ENCODE results near the gene ACVR1B. TPM values are rescaled to one million over a fixed set of nuclear protein-coding genes. Genes with fewer than 3 reads are reported as not detected.

The ACVR1B gene
- total RNA-seq, 4 donors from 2014 or later = 14.8 to 16.3 (median 15.4) TPM

- TF ChIP-seq, protein P1, sequence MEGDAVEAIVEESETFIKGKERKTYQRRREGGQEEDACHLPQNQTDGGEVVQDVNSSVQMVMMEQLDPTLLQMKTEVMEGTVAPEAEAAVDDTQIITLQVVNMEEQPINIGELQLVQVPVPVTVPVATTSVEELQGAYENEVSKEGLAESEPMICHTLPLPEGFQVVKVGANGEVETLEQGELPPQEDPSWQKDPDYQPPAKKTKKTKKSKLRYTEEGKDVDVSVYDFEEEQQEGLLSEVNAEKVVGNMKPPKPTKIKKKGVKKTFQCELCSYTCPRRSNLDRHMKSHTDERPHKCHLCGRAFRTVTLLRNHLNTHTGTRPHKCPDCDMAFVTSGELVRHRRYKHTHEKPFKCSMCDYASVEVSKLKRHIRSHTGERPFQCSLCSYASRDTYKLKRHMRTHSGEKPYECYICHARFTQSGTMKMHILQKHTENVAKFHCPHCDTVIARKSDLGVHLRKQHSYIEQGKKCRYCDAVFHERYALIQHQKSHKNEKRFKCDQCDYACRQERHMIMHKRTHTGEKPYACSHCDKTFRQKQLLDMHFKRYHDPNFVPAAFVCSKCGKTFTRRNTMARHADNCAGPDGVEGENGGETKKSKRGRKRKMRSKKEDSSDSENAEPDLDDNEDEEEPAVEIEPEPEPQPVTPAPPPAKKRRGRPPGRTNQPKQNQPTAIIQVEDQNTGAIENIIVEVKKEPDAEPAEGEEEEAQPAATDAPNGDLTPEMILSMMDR (IDR thresholded peaks at IDR 0.05; ENCODE audit: low read depth) = no peak
These were observed 38.1 kb upstream of the ACVR1B start for GRCh38 chr12:51913071-51914033.

GRCh38 chr12:51914034-51914923 is 37.2 kb upstream of the ACVR1B start:
- TF ChIP-seq, protein P1 (IDR thresholded peaks at IDR 0.05; ENCODE audit: low read depth) = no peak

GRCh38 chr12:51915003-51915625 is 36.4 kb upstream of the ACVR1B start:
- TF ChIP-seq, protein P1 (IDR thresholded peaks at IDR 0.05; ENCODE audit: low read depth) = no peak

- TF ChIP-seq, protein P1 (IDR thresholded peaks at IDR 0.05; ENCODE audit: low read depth) = no peak
These were observed 35.5 kb upstream of the ACVR1B start for GRCh38 chr12:51915951-51916350.

DNA sequence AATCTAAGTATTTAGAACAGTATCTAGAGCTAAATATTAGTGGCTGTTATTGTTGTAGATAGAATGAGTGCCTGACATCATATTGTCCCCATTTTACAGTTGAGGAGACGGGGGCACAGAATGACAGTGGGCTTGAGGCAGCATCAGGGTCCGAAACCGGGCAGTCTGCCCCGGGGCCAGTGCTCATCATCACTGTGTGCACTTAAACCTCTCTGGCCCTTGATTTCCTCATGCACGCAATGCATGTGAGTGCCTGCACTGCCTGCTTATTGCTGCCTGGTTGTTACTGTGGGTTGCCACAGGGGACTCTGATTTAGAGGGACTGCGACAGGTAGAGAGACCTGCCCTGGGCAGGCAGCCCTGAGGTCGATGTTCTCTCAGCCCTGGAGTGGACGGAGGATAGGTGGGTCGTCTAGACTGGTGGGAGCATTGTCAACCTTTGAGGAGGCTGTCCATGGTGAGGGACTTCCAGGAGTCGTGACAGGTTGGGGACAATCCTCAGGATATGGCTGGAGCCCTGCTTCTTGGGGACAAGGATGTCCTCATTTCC is 34.4 kb upstream of the ACVR1B start:
- TF ChIP-seq, protein P1 (IDR thresholded peaks at IDR 0.05; ENCODE audit: low read depth) = no peak

DNA sequence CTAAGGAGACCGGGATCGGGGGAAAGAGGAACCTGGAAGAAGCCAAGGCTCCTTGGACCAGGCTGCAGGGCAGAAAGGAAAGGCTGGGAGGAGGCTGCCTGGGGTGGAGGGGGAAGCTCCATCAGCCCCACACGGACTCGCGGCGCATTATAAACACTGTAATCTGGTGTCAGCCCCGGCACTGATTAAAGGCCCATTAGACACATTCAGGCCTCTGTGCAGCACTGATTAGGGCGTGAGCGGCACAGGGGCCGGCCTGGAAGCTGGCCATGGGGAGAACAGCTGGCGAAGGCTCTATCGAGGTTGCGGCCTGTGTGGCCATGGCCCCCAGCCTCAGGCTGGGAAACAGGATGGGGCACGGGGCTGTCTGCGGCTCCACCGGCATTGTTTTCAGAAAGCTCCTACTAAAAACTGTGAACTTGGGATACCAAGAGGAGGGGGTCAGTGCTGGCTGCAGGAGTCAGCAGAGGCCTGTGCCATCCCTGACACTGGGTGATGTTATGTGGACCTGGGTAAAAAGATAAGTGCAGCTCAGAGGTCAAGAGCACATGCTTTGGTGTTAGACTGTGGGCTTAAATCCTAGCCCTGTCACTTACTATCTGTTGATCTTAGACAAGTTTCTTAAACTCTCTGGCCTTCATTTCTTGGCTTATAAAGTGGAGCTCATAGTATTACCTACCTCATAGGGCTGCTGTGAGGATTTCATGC is 33.6 kb upstream of the ACVR1B start:
- TF ChIP-seq, protein P1 (IDR thresholded peaks at IDR 0.05; ENCODE audit: low read depth) = no peak
